HepG2 (cell line): ENCODE data around the gene ACACB.

Experiments used
- CBX1 ChIP-seq: IDR thresholded peaks from one replicate; pipeline ENCODE4 v1.6.1; 2016; ENCODE audit warnings: antibody characterized with exemption, low read depth
- CTCF ChIP-seq: sonication (generic); formaldehyde crosslinking; IDR thresholded peaks from 2 replicates; pipeline ENCODE4 v1.5.0; 2020; ENCODE audit warnings: mild to moderate bottlenecking, missing genetic modification reagents, moderate library complexity
- EP300 ChIP-seq, 3 experiments: sonication (generic) in 1 of 3; formaldehyde crosslinking in 1 of 3; IDR thresholded peaks; 2 replicates each; pipeline versions ENCODE4 v1.5.1 to v1.6.1; 2011 to 2020; ENCODE audit warnings: low read depth in 2 of 3, low read length in 2 of 3, borderline replicate concordance in 1 of 3, improper control_type of control experiment in 1 of 3, mild to moderate bottlenecking in 1 of 3, missing genetic modification reagents in 1 of 3, moderate library complexity in 1 of 3
- FOXJ3 ChIP-seq: sonication (generic); formaldehyde crosslinking; IDR thresholded peaks from 2 replicates; pipeline ENCODE4 v1.4.0; 2020; ENCODE audit warnings: missing genetic modification reagents, mild to moderate bottlenecking, borderline replicate concordance
- HINFP ChIP-seq: sonication (generic); formaldehyde crosslinking; IDR thresholded peaks from 2 replicates; pipeline ENCODE4 v1.4.0; 2020; ENCODE audit warnings: low read depth, mild to moderate bottlenecking, missing genetic modification reagents
- NFYB ChIP-seq: sonication (generic); formaldehyde crosslinking; IDR thresholded peaks from 2 replicates; pipeline ENCODE4 v1.4.0; 2020; ENCODE audit warnings: missing genetic modification reagents
- SRF ChIP-seq: IDR thresholded peaks from 2 replicates; pipeline ENCODE4 v1.6.1; 2011; ENCODE audit warnings: mild to moderate bottlenecking, low read depth, low read length, moderate library complexity
- TAF1 ChIP-seq: sonication (generic); formaldehyde crosslinking; IDR thresholded peaks from 2 replicates; pipeline ENCODE4 v1.4.0; 2020; ENCODE audit warnings: missing genetic modification reagents
- TBP ChIP-seq: sonication (generic); formaldehyde crosslinking; IDR thresholded peaks from 2 replicates; pipeline ENCODE4 v1.5.0; 2020; ENCODE audit warnings: missing genetic modification reagents
- ZBTB37 ChIP-seq: sonication (generic); formaldehyde crosslinking; IDR thresholded peaks from 2 replicates; pipeline ENCODE4 v1.4.0; 2020; ENCODE audit warnings: mild to moderate bottlenecking, missing genetic modification reagents

- TF ChIP-seq TBP (no peak), ZBTB37 (CRISPR knock-in tag) (no peak), NFYB (CRISPR knock-in tag) (no peak), FOXJ3 (CRISPR knock-in tag) (no peak), CTCF (CRISPR knock-in tag) (no peak), CBX1 (no peak), TAF1 (CRISPR knock-in tag) (no peak), HINFP (CRISPR knock-in tag) (no peak), EP300 (IDR thresholded peaks at IDR 0.05; ENCODE audit: low read depth in 2 of 2, low read length in 2 of 2) (no peak), EP300 (CRISPR knock-in tag; IDR thresholded peaks at IDR 0.05; ENCODE audit: borderline replicate concordance) (no peak), SRF (no peak)
Observed at GRCh38 chr12:109179927-109180326, 63.5 kb downstream of the ACACB start.
